ENCODE results near the gene PCSK6.
A peak's percentile ranks its signal among the peaks of the same experiment; 100 is the strongest.

Gene PCSK6

DNA sequence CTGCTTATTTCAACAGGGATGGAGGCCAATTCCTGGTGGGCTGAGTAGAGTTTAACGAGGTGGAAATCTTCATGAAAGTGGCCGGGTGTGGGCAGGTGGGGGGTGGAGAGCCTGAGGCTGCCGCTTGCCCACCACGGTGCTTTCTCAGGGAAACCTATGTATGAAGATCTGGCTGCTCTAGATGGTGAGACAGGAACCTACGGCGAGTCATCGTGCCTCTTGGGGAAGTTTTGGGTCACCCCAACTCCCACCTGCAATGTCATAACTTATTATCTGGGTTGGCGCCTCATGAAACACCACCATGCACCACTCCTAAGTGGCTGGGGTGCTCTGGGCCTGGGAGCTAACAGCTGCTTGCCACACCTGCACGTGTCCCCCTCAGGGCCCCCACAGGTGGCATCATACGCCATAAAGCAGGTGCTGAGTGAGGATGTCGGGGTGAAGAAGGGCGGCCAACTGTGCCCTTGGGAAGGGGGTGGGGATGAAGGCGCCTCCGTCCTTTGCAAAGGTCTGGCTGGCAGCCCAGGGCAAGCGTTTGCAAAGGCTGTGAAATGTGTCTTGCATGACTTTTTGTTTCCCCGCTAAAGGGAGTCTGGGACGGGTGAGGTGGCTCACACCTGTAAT lies 166.5 kb downstream of the PCSK6 start:
- no peak for DNase-seq

DNA sequence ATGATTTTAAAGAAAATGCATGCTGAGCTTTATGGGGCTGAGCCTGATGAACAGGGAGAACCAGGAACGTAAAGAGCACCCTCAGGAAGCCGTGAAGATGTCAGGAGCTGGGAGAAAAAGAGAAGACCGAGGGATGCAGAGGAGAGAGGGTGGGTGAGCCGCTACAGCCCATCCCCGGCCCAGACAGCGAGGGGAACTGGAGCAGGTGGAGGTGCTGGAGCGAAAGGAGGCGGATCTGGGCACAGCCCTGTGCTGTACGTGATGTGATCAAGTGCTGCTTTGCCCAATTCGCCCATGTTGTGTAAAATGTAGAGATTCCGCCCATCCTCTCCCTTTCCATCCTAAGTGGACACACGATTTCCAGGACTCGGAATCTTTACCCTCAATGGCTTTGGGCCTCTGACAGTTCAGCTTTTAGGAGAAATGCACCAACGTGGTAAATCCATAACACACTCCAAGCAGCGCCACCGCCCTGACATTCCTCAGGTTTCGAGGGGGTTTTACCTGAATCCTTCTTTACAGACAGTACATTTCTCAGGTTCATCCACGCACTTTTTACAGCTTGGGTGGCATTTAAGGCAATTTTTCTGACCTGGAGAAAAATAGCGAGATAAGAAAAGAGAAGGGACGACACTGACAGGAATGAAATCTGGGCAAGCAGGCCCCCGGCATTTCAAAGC lies 167.4 kb downstream of the PCSK6 start:
- DNase-seq, result no peak

DNA sequence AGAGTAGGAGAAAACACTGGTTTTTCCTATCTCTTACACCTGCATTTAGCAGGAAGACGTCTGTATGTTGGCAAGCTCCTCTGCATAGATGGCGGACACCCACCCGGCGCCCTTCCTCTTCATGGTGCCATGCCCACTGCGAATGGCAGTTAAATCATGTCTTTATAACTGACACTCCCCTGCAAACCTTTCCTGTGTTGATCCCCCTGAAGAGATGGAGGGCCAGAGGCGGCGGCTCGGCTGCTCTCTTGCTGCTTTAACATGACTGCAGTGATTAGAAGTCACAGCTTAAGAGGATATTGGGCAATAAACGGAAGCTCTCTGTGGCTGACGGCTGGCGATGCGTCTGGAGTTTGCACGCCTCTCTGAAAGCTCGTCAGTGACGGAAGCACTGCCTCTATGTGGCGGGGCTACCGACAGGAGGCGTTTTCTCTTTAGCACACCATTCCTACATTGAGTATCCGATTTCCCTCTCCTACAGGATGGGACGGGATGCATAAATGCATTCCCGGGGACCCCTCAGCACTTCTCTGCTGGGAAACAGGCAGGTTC lies 168.9 kb downstream of the PCSK6 start:
- DNase-seq, result peak; percentile 0

DNA sequence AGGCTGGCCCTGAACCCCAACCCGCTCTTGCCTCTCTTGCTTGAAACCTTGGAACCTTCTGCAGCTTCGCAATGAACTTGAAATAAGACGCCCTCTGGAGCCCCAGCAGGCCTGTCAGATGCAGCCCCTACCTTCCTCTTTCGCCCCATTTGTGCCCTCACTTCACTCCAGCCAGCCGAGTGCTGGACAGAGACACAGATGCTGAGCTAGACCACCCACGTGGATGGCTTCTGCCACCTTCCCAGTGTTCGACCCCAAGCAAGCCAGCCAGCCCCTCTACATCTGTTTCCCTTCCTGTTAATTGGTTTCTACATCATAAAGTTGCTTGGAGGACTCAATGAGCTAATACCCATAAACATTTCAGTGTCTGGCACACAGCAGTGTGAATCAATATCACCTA lies 170.7 kb downstream of the PCSK6 start:
- DNase-seq, result no peak

DNA sequence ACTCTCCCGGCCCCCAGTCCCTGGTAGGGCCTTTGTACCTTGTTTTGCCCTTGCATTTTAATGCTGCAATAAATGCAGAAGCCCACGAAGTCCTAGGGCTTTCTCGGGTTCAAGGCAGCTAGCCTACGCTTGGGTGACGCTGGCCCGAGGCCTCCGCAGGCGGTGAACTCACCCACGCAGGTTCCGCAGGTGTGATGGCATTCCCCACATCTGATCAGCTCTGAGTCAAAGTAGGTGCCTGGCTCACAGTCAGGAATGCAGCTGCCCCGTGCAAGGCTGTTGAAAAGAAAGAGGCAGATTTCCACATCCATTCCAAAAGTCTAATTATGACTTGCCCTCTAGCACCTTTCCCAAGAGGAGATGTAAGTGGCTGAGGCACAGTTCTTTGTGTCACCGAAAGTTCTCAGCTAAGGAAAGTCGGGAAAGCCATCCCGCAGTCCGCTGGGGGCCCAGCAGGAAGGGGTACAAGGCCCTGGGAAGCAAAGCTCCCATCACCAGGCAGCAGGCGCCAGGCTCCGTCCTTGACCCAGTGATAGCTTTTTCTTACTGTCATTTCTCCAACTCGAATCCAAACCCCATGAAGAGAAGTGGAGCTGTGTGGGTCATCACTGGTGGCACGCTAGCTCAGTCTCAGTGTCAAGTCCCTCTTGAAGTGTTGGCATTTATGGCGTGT lies 171.2 kb downstream of the PCSK6 start:
- DNase-seq, result no peak

GRCh38 chr15:101317336-101317872 lies 172.1 kb downstream of the PCSK6 start:
- no peak for DNase-seq

GRCh38 chr15:101316529-101316928 lies 173.0 kb downstream of the PCSK6 start:
- DNase-seq, result no peak

DNA sequence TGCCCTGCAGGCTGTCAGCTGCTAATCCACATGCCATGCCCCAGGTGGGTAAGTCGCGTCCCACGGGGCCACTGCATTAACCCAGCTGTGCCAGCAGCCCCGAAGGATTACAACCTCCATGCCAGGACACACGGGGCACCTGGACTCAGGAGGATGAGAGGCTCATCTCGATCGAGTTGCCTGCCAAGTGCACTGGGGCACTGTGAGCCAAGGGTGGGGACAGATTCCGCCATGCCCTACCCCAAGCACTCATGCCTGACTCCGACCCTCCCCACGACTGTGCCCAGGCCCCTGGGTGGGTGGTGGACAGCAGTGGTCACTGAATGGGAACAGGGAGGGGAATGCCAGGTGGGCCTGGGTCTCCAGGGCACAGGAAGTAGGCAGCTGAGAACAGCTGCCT lies 173.8 kb downstream of the PCSK6 start:
- no peak for DNase-seq

DNA sequence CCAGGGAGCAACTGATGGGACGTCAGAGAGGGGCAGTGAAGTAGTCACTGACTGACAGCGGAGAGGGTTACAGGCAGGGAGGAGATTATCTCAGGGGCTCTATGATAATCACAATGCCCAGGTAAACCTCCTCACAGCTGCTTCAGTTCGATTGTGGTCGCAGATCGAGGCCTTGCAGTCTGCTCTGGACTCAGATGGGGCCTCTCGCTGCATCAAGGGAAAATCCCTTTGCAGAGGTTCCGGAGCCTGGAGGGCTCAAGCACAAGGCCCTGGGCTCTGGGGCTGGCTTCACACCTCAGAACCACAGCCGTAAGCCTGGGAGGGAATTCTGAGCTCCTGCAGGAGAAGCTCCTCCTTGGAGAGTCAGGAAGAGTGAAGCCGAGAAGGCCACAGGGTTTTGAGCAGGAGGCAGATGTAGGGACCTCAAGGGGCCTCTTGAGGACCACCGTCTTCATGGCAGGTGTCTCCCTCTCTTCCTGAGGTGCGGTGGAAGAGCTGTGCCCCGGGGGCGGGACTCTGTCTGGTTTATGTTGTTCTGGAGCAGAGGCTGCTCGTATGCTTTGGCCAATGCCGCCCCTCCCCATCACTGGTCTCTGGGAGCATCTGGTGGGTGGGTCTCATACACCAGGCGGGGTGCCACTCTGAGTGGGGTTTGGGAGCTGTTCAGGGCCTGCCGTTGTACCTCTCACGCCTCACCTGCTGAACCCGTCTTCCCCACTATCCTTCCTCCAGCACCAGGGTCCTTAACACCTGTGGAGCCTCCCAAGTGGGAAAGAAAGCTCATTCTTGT lies 175.0 kb downstream of the PCSK6 start:
- no peak for DNase-seq

DNA sequence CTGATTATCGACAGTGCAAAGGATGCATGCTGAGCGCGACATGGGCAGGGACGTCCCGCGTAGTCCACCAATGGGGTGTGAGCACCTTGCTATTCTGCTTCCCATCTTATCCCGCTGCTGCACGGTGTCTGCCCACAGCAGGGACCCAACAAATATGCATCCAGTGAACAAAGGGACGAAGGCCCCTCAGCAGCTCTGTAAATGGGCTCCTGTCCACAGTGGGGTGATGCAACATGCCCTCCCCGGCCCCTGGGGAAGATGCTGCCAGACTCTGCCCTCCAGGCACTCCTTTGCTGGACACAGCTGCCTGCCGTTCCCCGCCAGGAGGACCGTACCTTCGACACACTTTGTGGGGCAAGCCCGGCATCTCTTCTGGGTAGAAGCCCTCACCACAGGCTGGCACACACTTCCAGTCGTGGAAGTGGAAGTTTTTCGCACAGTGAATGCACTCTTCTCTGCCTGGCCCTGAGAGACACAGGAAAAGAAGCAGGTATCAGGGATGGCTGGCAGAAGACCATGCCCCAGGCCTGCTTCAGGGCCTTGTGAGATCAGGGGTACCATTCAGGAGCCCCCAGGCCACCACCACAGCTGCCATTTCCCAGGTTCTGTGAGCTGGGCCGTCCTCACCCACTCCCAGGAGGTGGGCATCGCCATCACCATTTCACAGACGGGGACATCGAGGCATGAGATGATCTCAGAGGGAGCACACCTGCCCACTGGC lies 176.3 kb downstream of the PCSK6 start:
- DNase-seq, result no peak

DNA sequence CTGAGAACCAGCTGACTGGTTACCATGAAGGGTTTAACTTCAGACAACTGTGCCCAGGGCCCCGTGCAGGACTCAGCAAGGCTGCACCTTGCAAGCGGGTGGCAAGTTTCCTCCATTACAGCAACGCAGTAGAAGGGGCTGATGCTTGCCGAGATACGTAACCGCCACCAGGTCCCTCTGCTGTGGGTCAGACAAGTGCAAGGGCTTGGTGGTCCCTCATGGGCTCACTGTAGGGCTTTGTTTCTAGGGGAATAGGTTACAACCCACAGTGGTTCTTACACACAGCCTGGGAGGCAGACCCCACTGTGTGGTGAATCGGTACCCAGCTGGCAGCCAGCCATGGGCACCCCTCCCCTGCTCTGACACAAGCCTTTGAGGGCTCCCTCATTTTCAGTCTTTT lies 179.0 kb downstream of the PCSK6 start:
- DNase-seq, result no peak

GRCh38 chr15:101310161-101310480 lies 179.4 kb downstream of the PCSK6 start:
- no peak for DNase-seq

DNA sequence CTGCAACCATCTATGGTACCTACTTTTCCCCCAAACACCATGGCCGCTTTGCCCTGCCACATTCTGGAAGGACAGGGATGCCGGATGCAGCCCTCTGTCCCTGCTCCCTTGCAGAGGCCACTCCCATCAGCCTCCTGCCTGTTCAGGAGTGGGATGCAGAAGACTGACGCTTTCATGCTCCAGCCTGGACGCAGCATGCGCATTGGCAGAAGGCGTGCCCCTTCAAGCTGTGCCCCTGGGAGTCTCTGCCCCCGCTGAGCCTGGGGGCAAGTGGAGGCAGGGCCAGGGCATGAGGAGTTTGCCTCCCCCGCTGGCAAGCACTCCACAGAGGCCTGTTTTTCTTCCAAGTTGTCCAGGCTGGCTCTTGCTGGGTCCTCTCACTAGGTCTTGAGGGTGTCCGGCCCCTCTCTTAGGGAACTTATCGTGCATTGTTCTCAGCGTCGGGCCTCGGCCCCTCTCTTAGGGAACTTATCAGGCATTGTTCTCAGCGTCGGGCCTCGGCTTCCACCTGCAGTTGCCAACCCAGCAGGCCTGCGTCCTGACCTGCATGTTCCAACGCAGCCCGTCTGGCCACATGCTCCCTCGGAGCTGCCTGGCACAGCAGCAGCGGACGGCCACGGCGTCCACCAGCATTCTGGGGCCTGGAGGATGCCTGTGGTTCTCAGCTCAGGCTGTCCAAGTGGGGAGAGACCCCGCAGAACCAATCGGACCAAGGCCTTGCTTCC lies 179.9 kb downstream of the PCSK6 start:
- no peak for DNase-seq

- no peak for DNase-seq
Observed at GRCh38 chr15:101308604-101309435, 180.7 kb downstream of the PCSK6 start.

DNA sequence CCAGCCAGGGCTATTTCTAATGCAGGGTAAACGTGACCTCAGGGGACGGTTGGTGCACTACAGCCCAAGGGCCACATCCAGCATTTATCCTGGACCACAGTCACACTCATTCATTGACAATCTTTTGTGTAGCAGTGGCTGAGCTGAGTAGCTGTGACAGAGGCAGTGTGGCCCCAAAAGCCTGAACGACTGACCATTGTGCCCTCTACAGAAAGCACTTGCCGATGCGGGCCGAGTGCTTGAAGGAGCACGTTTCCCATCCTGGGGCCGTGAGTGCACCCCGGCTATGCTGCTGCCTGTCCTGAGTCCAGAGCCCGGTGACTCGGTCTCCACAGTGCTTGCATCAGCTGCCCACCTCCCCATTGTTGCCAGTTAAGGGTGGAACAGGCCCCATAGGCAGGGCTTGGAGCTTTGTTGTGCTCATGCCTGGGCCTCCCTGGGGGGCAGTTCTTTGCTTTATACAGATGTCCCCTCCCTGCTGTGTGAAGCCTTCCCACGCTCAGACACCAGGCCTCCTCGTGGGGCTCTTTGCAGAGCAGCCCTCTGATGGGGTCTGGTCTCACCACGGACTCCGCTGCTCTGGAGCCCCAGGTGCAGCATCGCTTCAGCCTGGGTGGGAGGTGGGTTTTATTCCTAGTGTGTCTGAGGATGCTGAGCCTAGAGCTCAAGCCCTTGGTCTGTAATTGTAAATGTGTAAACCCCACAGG lies 181.5 kb downstream of the PCSK6 start:
- DNase-seq, result no peak

GRCh38 chr15:101307048-101307896 lies 182.2 kb downstream of the PCSK6 start:
- DNase-seq, result no peak

DNA sequence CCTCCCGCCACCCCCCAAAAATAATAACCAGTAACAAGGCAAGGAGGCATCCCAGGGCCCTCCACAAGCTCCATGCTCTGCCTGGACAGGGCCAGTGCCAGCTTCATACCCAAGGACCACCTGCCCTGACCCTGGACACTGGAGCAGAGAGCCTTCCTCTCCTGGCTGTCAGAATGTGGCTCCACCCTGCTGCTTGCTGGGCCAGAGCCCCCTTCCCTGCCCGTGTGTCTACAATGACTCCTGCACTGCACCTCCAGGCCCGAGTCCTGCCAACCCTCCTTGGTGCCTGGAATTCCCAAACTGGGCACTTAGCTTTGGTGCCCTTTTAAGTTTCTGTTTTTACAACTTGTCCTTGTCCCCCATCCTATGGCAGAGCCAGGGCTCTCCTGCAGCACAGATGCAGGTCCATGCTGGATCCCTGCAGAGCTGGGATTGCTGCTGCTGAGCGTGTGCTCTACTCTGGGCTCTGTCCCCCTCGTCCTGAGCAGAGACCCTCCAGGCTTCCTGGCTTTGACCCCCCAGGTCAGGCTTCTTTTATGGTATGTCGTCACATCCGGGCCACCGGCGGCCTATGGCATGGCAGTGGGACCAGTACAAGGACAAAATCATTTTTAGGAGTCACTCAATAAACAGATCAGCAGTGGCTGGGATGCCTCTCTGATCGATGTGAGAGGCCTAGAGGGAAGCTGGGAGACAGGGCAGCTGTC lies 183.0 kb downstream of the PCSK6 start:
- no peak for DNase-seq

DNA sequence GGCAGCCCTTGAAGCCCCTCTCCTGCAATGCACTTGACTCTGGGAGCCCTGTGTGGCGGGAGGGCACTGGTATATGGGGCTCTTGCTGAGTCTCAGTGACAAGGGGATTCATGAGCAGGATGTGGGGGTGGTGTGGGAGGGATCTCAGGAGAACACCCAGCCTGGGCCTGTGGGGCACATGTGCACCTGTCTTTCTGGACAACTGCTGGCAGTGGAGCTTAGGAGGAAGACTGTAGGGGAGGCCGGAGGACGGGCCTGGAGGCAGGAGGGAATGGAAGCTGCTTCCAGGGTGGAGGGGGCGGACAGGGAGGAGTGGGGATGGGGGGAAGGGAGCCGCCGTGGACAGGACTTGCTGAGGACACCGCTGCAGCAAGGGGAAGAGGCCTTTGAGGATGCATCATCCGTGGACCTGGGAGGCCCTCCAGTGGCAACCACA lies 183.7 kb downstream of the PCSK6 start:
- no peak for DNase-seq
